Adrenal gland (tissue), 5 donors: Measurements from ENCODE around the gene GJB5.

ENCODE experiments used
- CTCF ChIP-seq, 6 experiments: fragments of 450-650 bp in 4 of 6; fragments of 200-600 bp in 2 of 6; sonication (generic) in 1 of 6; IDR thresholded peaks; 1 replicate in 5 of 6; 2 replicates in 1 of 6; pipeline versions ENCODE4 v1.5.1 to v1.8.0; 2016 to 2021; ENCODE audit warnings: antibody characterized with exemption in 6 of 6, mild to moderate bottlenecking in 2 of 6, moderate library complexity in 1 of 6
- POLR2A ChIP-seq, 2 donors: fragments of 450-650 bp; IDR thresholded peaks; one replicate each; pipeline ENCODE4 v1.6.1; 2017; ENCODE audit warnings: antibody characterized with exemption in 2 of 2, mild to moderate bottlenecking in 2 of 2, moderate library complexity in 1 of 2
- donor health status: DM: no; HTN: no; CAD: no.

DNA sequence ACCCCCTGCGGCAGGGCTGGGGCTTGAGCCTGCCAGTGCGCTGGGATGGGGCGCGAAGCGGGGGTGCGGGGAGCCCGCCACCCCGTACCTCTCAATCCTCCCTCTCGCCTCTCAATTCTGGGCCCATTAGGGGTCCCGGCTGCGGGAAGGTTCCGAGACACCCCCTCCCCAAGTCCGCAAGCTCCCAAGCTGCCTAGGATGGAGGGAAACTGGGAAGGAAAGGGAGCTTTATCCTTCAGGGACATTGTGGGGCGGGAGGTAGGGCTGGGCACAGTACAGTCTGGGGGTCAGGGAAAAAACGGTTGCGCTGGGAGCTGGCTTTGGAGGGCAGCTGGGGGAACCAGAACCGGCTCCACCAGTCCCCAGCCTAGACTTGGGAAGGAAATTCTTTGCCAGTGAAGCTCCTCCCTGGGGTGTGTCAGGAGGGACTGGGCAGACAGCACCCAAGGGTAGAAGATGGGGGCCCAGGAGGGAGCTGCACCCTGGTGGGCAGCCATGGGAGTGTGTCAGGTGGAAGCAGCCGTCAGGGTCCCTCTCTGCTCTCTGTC is 27.1 kb downstream of the GJB5 start:
- TF ChIP-seq CTCF (IDR thresholded peaks at IDR 0.05) = no peak
- no peak for TF ChIP-seq POLR2A (IDR thresholded peaks at IDR 0.05)
